GM21360 (cell line): ENCODE results near the gene TSR3.
"Not testable (repeated sequence)": the region's sequence is repeated elsewhere in the genome, so short reads cannot be mapped to it uniquely, and the experiment has no call there.

ENCODE experiments used
- ATAC-seq: cut with Tn5 transposase; IDR thresholded peaks from one replicate; pipeline ENCODE4 v1.9.1; 2021; ENCODE audit warnings: mild to moderate bottlenecking, moderate library complexity; ENCODE audit not compliant: unreplicated experiment

The TSR3 gene

GRCh38 chr16:1340730-1341494 lies 10.8 kb downstream of the TSR3 start:
- ATAC-seq: no peak

DNA sequence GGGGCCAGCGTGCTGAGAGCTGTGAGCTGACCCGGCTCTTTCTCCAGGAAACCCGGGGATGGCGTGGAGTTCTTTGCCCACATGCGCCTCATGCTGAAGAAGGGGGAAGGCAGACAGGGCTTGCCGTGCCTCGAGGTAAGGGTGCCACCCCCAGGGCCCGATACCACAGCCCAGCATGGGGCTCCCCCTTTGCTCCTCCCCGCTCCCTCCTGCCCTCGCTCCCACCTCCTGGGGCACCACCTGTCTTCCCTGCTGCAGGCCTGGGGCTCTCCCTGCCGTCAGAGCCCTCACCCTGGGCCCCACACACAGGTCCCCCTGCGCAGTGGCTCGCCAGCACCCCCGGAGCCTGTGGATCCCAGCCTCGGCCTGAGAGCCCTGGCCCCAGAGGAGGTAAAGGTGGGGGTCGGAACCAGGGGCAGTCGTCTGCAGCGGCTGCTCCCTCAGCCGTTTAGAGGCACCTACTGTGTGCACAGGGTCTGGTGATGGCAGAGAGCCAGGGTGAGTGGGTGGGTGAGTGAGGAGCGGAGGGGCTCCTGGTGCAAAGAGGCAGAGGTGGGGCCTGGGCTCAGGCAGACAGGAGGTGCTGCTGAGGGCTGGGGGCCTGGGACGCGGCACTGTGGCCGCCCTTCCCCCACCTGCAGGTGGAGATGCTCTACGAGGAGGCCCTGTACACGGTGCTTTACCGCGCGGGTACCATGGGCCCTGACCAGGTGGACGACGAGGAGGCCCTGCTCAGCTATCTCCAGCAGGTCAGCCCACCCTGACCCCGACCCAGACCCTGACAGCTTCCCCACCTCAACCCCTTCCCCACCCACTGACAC lies 12.6 kb downstream of the TSR3 start:
- no peak for ATAC-seq

DNA sequence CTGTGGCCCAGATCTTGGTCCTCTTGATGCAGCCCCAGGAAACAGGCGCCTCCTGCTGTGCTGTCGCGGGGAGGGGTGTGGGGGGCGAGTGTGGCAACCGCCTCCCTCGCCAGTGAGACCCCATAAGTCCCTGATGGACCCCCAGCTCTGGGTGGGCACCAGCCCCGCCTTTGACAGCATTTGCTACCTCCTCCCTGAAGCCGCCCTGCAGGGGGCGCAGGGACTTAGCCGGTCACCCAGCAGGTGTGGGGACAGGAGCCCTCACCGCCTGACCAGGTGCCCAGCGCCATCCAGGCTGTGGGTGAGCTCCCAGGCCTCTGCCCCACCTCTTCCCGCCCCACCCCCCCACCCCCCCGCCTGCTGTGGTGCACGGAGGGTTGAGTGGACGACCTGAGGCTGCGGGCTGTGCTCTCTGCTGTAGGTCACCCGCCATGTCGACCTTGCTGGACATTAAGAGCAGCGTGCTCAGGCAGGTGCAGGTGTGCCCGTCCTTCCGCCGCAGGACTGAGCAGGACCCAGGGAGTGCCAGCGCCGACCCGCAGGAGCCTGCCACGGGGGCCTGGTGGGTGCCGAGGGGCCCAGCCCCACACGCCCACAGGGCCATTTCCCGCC lies 13.5 kb downstream of the TSR3 start:
- no peak for ATAC-seq

GRCh38 chr16:1337486-1337885 lies 14.2 kb downstream of the TSR3 start:
- no peak for ATAC-seq

DNA sequence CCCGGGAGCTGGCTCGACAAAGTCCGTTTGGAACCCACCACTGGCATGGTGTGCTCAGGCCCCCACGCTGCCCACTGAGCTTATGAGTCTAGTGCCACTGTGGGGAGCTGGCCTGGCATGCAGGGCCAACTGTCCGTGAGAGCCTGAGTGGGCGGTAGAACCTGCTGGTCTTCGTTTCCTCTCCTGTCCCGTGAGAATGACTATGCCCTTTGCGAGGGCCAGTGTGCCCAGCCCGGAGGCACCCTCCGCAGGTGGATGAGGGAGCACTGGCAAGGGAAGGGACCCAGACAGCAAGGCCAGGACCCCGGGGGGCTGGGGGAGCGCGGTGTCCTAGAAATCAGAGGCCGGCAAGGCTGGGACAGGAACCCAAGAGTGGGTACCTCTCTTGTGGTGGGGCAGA lies 15.1 kb downstream of the TSR3 start:
- ATAC-seq: no peak

DNA sequence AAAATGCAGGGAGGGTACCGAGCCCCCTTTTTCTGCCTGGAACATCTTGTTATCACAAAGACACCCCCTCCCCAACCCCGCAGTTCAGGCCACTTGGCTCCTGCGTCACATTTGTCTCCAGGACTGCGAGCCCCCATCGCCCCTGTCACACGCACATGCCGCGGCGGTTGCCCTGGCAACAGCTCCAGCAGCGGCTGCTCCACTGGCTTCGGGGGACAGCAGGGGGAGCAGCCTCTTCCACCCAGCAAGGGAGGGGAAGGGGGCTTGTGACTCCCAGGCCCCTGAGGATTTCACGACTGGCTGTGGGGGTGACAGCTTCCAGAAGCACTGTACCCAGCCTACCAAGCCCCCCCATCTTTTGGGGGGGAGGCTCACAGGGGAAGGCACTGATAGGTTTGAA lies 15.7 kb downstream of the TSR3 start:
- ATAC-seq: no peak

DNA sequence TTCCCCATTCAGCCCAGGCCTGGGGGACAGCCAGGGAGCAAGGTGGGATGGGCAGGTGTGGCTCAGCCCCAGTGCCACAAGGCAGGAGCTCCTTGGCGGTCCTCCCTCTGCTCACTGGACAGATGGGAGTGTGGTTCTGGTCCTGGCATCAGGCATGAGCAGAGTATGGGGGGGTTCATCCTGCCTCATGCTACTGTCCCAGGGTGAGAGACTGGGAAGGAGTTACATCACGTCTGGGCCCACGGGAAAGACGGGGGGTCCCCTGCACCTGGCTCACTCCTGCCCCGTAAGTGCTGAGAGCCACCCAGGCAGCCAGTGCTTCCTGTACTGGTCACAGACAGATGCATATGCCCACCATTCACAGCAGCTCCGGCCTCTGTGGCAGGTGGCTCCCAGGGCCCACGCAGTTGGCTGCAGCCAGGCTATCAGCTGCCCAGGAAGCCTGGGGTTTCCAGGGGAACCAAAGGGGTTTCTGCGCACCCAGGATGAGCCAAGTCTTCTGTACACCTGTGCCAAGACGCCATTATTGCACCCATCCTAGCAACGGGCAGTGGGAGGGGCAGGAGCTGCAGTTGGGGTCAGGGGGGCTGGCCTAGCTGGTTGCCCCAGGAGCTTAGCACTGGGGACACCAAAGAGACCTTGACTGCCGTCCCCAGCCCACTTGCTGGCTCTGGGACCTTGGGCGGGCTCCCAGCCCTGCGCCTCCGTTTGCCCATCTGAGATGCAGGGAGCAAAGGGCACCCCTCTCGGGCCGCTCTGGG lies 16.3 kb downstream of the TSR3 start:
- no peak for ATAC-seq

DNA sequence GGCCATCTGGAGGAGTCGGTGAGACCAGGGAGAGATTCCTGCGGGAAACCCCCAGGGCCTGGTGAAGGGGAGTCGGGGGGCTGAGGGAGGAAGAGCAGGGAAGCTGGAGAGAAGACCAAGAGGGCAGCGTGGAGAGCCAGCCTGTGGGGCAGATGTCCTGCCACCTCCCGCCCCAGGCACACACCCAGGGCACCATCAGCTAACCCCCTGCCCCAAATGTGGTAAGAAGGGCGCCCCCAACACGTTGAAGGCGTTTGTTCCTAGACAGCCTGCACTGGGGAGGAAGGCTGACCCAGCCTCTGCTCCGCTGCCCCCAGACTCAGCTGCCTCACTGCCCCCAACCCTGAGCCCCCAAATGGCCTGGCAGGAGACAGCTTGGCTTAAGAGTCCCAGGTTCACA lies 16.9 kb downstream of the TSR3 start:
- no peak for ATAC-seq

GRCh38 chr16:1333854-1334700 lies 17.6 kb downstream of the TSR3 start:
- no peak for ATAC-seq

DNA sequence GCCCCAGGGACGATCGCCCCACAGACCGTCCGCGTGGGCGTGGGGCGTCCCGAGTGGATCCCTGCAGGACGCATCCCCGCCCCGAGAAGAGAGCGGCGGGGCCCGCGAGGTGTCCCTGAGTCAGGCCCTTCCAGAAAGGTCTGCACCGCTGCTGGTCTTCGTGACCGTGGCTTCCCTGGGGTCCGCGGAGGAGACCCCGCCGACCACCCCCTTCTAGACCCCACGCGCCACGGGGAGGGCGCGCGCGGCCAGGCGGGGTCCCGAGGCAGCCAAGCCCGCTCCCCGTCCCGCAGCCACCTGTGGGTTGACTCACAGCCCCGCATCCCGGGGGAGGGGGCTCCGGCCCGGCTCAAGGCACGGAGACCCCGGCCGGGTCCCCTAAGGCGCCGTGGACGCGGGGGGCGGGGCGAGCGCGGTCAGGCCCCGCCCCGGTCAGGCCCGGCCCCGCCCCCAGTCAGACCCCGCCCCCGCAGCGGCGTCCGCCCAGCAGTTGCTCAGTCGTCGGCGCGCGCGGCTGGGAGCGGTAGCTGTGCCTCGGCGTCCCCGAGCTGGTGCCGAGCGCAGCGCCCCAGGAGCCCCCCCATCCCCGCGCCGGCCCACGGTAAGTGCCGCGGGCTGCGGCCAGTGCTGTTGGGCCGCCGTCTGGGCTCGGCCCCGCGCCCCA lies 18.4 kb downstream of the TSR3 start, which contains the start of gene BAIAP3:
TSS of gene BAIAP3 (plus strand) at position 497 of the 664 bp plus-strand sequence. CDS start 4,905 bp downstream, outside the sequence.
- ATAC-seq: no peak

- ATAC-seq: no peak
Measured at GRCh38 chr16:1332618-1333148, 19.0 kb downstream of the TSR3 start.

DNA sequence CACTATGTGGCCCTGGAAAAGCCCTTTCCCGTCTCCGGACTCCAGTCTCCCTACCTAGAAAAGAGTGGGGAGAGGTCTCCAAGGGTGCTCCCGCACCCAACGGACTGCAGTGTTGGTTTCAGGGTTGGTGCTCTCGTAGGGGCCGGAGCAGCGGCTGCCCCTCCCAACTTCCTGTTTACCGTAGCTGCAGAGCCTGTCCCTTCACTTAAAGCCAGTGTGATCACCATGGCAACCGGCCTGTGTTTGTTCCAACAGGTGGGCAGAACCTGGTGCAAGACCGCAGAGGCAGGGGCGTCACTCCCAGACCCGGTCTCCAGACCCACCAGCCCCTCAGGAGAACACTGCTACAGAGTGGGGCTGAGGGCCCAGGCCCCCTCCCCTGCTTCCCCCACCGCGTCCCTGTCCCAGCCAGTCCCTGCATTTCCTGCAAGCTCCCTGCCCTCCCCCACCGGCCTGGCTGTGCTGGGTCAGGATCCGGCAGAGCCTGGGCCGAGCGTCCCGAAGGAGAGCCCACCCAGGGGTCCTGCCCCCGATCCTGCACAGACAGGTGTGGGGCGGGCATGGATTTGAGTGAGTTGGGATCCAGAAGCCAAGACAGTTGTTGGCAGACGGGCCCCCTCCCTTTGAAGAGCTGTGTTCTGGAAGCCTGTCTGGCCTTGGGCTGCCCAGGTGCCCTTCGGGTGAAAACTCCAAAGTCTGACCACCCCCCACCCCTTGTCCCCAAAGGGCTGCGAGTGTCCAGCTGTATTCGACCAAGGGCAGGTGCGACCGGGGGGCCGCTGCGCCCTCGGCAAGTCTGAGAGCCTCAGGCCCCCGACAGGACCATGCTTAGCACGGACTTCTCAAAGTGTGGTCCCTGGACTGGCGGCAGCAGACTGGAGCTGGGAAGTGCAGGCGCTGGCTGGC lies 19.7 kb downstream of the TSR3 start:
- no peak for ATAC-seq

DNA sequence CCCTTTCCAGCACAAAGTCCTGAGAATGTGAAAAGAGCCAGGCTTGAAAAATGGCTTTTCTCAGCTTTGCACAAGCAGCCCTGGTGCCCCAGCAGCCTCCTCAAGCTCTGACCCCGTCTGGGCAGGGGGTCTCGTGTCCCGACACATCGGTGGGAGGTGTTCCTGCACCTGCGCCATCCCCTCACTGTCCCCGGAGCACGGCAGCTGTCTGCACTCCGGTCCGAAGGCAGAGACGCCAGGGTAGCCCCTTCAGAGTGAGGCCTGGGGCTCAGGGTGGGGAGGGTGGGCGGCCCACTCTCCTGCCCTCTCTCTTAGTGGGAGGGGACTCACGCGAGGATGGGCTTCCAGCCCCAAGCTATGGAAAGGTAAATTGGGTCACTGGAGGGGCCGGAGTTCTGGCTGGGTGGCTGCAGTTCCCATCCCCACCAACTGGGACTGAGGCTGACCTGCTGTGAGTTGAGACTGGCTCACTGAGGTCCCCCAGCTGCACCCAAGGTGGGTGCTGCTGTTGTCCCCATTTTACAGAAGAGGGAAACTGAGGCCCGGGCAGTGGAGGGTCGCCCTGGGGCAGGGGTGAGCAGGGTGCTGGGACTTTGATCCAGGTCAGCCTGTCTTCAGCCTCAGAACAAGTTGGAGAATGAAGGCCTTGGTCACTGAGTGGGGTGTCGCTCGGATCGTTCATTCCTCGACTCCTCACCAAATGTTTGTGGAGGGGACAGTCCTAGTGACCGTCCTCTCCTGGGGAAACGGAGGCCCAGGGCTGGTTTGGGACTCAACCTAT lies 20.6 kb downstream of the TSR3 start:
- no peak for ATAC-seq

GRCh38 chr16:1330260-1330914 lies 21.3 kb downstream of the TSR3 start:
- ATAC-seq: no peak

- not testable (repeated sequence) for ATAC-seq
Measured at GRCh38 chr16:1328961-1329360, 22.7 kb downstream of the TSR3 start.

GRCh38 chr16:1328136-1328535 lies 23.5 kb downstream of the TSR3 start:
- not testable (repeated sequence) for ATAC-seq

DNA sequence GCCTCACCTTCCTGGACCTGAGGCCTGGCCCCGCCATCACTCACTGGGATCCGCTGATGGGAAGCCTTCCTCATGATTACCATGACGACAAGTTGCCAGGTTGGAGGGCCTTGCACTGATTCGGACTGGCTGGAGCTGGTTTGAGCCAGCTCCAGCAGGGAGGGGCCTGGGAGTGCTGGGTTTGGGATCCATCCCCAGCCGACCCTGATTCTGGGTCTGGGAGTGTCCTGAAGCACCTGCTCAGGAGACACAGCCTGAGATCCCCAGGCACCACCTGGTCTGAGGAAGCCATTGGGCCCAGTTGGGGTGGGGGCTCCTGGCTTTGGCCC lies 24.1 kb downstream of the TSR3 start:
- no peak for ATAC-seq
